Islet of Langerhans (tissue), 1 donor: Measurements from ENCODE around the gene PCNX3.
"Not testable (repeated sequence)": the region's sequence is repeated elsewhere in the genome, so short reads cannot be mapped to it uniquely, and the experiment has no call there.

ENCODE experiments used
- FAIRE-seq: peaks from one replicate; lab custom pipeline; 2011; peaks lifted over from hg19 to GRCh38; lab: Jason Lieb, UNC

Gene PCNX3

GRCh38 chr11:65620666-65621065 is 5.1 kb downstream of the PCNX3 start:
- FAIRE-seq: no peak

GRCh38 chr11:65621460-65621859 is 5.9 kb downstream of the PCNX3 start:
- no peak for FAIRE-seq

GRCh38 chr11:65622011-65622410 is 6.4 kb downstream of the PCNX3 start:
- FAIRE-seq: no peak

- FAIRE-seq: no peak
Observed at GRCh38 chr11:65623177-65623576, 7.6 kb downstream of the PCNX3 start.

- no peak for FAIRE-seq
Observed at GRCh38 chr11:65623852-65624616, 8.5 kb downstream of the PCNX3 start.

GRCh38 chr11:65624931-65625627 is 9.5 kb downstream of the PCNX3 start:
- FAIRE-seq: no peak

GRCh38 chr11:65625628-65626342 is 10.2 kb downstream of the PCNX3 start:
- FAIRE-seq: no peak

- no peak for FAIRE-seq
Observed at GRCh38 chr11:65627202-65627601, 11.6 kb downstream of the PCNX3 start.

GRCh38 chr11:65629579-65629978 is 14.0 kb downstream of the PCNX3 start:
- FAIRE-seq: no peak

GRCh38 chr11:65630215-65630614 is 14.6 kb downstream of the PCNX3 start:
- FAIRE-seq: no peak

- FAIRE-seq: no peak
Observed at GRCh38 chr11:65633390-65634108, 18.0 kb downstream of the PCNX3 start.

GRCh38 chr11:65634109-65634436 is 18.5 kb downstream of the PCNX3 start:
- FAIRE-seq: no peak

- FAIRE-seq: no peak
Observed at GRCh38 chr11:65634440-65634839, 18.9 kb downstream of the PCNX3 start.

- no peak for FAIRE-seq
Observed at GRCh38 chr11:65634905-65635731, 19.5 kb downstream of the PCNX3 start.

GRCh38 chr11:65636108-65637031 is 20.8 kb downstream of the PCNX3 start:
- no peak for FAIRE-seq

- no peak for FAIRE-seq
Observed at GRCh38 chr11:65637032-65637557, 21.5 kb downstream of the PCNX3 start.

- FAIRE-seq: no peak
Observed at GRCh38 chr11:65637794-65638419, 22.3 kb downstream of the PCNX3 start, which contains the start of gene SIPA1. TSS of gene SIPA1 (plus strand) at chr11:65638101. CDS start at chr11:65640922, 2,821 bp downstream.

- not testable (repeated sequence) for FAIRE-seq
Observed at GRCh38 chr11:65639228-65639597, 23.6 kb downstream of the PCNX3 start.

- FAIRE-seq: no peak
Observed at GRCh38 chr11:65639623-65640482, 24.3 kb downstream of the PCNX3 start.
